A549 treated with CpdA at 1 μM for 4 hours (cell line): ENCODE results near the gene LPIN2. TPM values are rescaled to one million over a fixed set of nuclear protein-coding genes. Genes with fewer than 3 reads are reported as not detected.

Experiments used
- total RNA-seq: library from RNA; stranded (reverse); fragments of 200-300 nt; extraction: Qiagen RNA extraction; gene quantifications from 5 replicates; pipeline ENCODE4 v1.2.3, GENCODE V29; 2022; ENCODE audit warnings: low read depth

The LPIN2 gene
- total RNA-seq: 12.2 to 15.9 TPM (median 14.7 TPM) in 5 replicates

GRCh38 chr18:3013024-3013804 lies at the start of gene LPIN2:
Gene LPIN2 (minus strand): TSS chr18:3013144. CDS start chr18:2960840, 52,304 bp downstream.

Other genes starting within 250 kb of the LPIN2 start
- gene EMILIN2, start 166.1 kb downstream of the LPIN2 start, total RNA-seq: 7.0 to 12.8 TPM (median 12.2 TPM) in 5 replicates
- gene MYOM1, start 206.8 kb upstream of the LPIN2 start, total RNA-seq: 0.11 to 0.26 TPM (median 0.16 TPM) in 5 replicates
- gene MYL12A, start 234.7 kb upstream of the LPIN2 start, total RNA-seq: 271 to 348 TPM (median 296 TPM) in 5 replicates
- 380 to 423 TPM (median 389 TPM) in 5 replicates for gene MYL12B, start 249.0 kb upstream of the LPIN2 start, total RNA-seq